GM23338 (cell line): Measurements from ENCODE around the gene DMD. TPM values are rescaled to one million over a fixed set of nuclear protein-coding genes. Genes with fewer than 3 reads are reported as not detected.

Experiments used
- ATAC-seq: fragments of 200-7000 bp; cut with Tn5 transposase; 3 replicates; pipeline ENCODE4 v1.9.1; 2020
- DNase-seq: peaks from one replicate; pipeline ENCODE4 v3.0.0-alpha.2; 2015; ENCODE audit warnings: low spot score
- H2AFZ ChIP-seq: fragments of 200-600 bp; sonication (generic); 2 replicates; pipeline ENCODE4 v1.8.0; 2016; ENCODE audit warnings: antibody characterized with exemption, mild to moderate bottlenecking, moderate library complexity
- H3F3A ChIP-seq: fragments of 200-600 bp; sonication (generic); replicated peaks from 2 replicates; pipeline ENCODE4 v1.8.0; 2017; ENCODE audit warnings: antibody characterized with exemption, mixed run types, low read depth
- H3K27ac ChIP-seq: fragments of 200-600 bp; sonication (generic); 2 replicates; pipeline ENCODE4 v1.6.1; 2016; ENCODE audit warnings: low read depth
- H3K27me3 ChIP-seq: fragments of 200-600 bp; sonication (generic); 2 replicates; pipeline ENCODE4 v1.8.0; 2016; ENCODE audit warnings: mild to moderate bottlenecking, mixed run types, moderate library complexity; ENCODE audit not compliant: insufficient read depth
- H3K36me3 ChIP-seq: fragments of 200-600 bp; sonication (generic); 2 replicates; pipeline ENCODE4 v1.8.0; 2016; ENCODE audit warnings: mild to moderate bottlenecking; ENCODE audit not compliant: insufficient read depth
- H3K4me1 ChIP-seq: fragments of 200-600 bp; sonication (generic); 2 replicates; pipeline ENCODE4 v1.8.0; 2016; ENCODE audit warnings: mild to moderate bottlenecking, moderate library complexity; ENCODE audit not compliant: insufficient read depth
- H3K4me2 ChIP-seq: fragments of 200-600 bp; sonication (generic); 2 replicates; pipeline ENCODE4 v1.7.1; 2017; ENCODE audit warnings: mixed run types
- H3K4me3 ChIP-seq: fragments of 200-600 bp; sonication (generic); 2 replicates; pipeline ENCODE4 v1.6.1; 2016; ENCODE audit warnings: mixed run types
- H3K79me2 ChIP-seq: fragments of 200-600 bp; sonication (generic); replicated peaks from 2 replicates; pipeline ENCODE4 v1.8.0; 2017; ENCODE audit warnings: mild to moderate bottlenecking; ENCODE audit not compliant: insufficient read depth
- H3K9me2 ChIP-seq: fragments of 200-600 bp; sonication (generic); 2 replicates; pipeline ENCODE4 v1.8.0; 2017; ENCODE audit not compliant: insufficient read depth
- H4K20me1 ChIP-seq: fragments of 200-600 bp; sonication (generic); replicated peaks from 2 replicates; pipeline ENCODE4 v1.8.0; 2017; ENCODE audit warnings: mild to moderate bottlenecking; ENCODE audit not compliant: insufficient read depth
- H3K27ac Mint-ChIP-seq: 2 replicates; pipeline ENCODE4 v1.8.0; 2020; ENCODE audit warnings: inconsistent platforms, mild to moderate bottlenecking, moderate library complexity, mixed read lengths
- H3K27me3 Mint-ChIP-seq: 3 replicates; pipeline ENCODE4 v1.8.0; 2022; ENCODE audit warnings: low read depth, mild to moderate bottlenecking, moderate library complexity, mixed read lengths, inconsistent platforms; ENCODE audit not compliant: insufficient read depth, poor library complexity
- H3K36me3 Mint-ChIP-seq: 3 replicates; pipeline ENCODE4 v1.8.0; 2021; ENCODE audit warnings: low read depth, mild to moderate bottlenecking, inconsistent platforms, moderate library complexity, mixed read lengths
- H3K4me1 Mint-ChIP-seq: 3 replicates; pipeline ENCODE4 v1.8.0; 2020; ENCODE audit warnings: mild to moderate bottlenecking, inconsistent platforms, mixed read lengths
- H3K4me3 Mint-ChIP-seq: 3 replicates; pipeline ENCODE4 v1.8.0; 2021; ENCODE audit warnings: moderate library complexity, mild to moderate bottlenecking, inconsistent platforms, mixed read lengths
- H3K9me3 Mint-ChIP-seq: 3 replicates; pipeline ENCODE4 v1.8.0; 2020; ENCODE audit warnings: moderate library complexity, mild to moderate bottlenecking, inconsistent platforms, mixed read lengths
- EZH2 ChIP-seq: fragments of 200-600 bp; sonication (generic); IDR thresholded peaks from one replicate; pipeline ENCODE4 v1.8.0; 2017; ENCODE audit warnings: antibody characterized with exemption, mild to moderate bottlenecking, low read depth; ENCODE audit not compliant: unreplicated experiment
- EZH2phosphoT487 ChIP-seq: fragments of 200-600 bp; sonication (generic); IDR thresholded peaks from one replicate; pipeline ENCODE4 v1.8.1; 2018; ENCODE audit warnings: antibody characterized with exemption; ENCODE audit not compliant: unreplicated experiment
- JUNB ChIP-seq: IDR thresholded peaks from one replicate; pipeline ENCODE4 v1.6.1; 2016; ENCODE audit warnings: antibody characterized with exemption; ENCODE audit not compliant: unreplicated experiment
- NANOG ChIP-seq: IDR thresholded peaks from 2 replicates; pipeline ENCODE4 v1.6.1; 2016; ENCODE audit warnings: antibody characterized with exemption, borderline replicate concordance
- STAT1 ChIP-seq: IDR thresholded peaks from one replicate; pipeline ENCODE4 v1.6.1; 2016; ENCODE audit warnings: antibody characterized with exemption; ENCODE audit not compliant: unreplicated experiment
- ZNF331 ChIP-seq: fragments of 250-450 bp; sonication (Bioruptor Pico); IDR thresholded peaks from 2 replicates; pipeline ENCODE4 v1.5.0; 2020; ENCODE audit warnings: low read depth, mild to moderate bottlenecking, moderate library complexity
- ZNF462 ChIP-seq: fragments of 250-450 bp; sonication (Bioruptor Pico); IDR thresholded peaks from 2 replicates; pipeline ENCODE4 v1.5.0; 2020; ENCODE audit warnings: mild to moderate bottlenecking, moderate library complexity
- polyA plus RNA-seq: library from polyadenylated mRNA; unstranded; fragments of >200 nt; fragmentation: Nextera tagmentation; extraction: Ambion mirVana; gene quantifications from 2 replicates; pipeline ENCODE4 v1.2.1, GENCODE V29; 2016
- total RNA-seq: library from RNA; depleted of rRNA; stranded (reverse); fragments of >200 nt; shearing (Covaris generic); gene quantifications from 2 replicates; pipeline ENCODE4 v1.2.3, GENCODE V29; 2014
- TF ChIP-seq, protein P1 (sequence below), 2 experiments: fragments of 200-600 bp in 1 of 2; sonication (generic) in 1 of 2; conservative IDR thresholded peaks; 2 replicates each; pipeline versions ENCODE4 v1.5.1 to v1.6.1; 2016 to 2017; ENCODE audit warnings: antibody characterized with exemption in 2 of 2, low read depth in 2 of 2, mild to moderate bottlenecking in 2 of 2, moderate library complexity in 1 of 2

Gene DMD
- total and polyA plus RNA-seq, 2 experiments from 2014 or later: 4.5 to 7.6 TPM

DNA sequence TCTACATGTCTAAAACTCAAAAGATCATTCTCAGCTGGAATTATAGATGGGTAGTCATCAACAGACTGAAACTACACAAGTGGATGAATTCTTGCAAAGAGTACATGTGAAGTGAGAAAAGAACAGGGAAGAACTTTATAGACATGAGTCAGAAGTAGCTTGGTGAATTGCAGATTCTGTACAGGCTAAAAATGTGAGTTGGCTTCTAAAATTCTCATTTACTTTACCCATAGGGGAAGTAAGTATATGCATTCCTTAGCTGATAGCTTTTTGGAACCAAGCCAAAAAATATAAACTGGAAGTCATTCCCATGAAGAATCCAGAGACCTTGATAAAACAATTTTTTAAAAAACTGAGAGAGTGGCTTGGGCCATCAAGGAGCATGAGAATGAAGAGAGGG lies 1555.3 kb downstream of the DMD start (continued):
- TF ChIP-seq ZNF462 (CRISPR knock-in tag) (no peak), NANOG (no peak), STAT1 (no peak)

DNA sequence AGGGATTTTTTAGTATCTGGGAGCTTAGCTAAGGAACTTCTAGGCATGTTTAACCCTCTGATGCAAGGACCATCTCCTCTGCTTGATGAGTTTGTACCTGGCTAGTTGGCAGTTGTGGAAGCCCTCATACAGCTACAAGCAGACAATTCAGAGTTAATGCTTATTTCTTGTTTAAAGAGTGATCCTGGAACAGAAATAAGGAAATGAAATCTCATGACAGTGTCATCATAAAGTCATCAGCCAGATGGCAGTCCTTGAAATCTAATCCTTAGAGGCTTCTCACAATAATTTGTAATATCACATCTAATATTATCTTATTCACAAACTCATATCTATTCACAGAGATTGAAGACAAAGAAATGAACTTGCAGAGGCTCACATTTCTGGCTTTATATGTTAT lies 1557.9 kb downstream of the DMD start:
- no peaks in the 10 kb centered on the region for H3K4me1 Mint-ChIP-seq
- Histone ChIP-seq H3K4me2 (no peak overlapping the region), H3K36me3 (no peaks in the 10 kb centered on the region), H3K27me3 (no peaks in the 10 kb centered on the region), H2AFZ (no peak overlapping the region), H3K79me2 (no peaks in the 10 kb centered on the region), H3F3A (no peaks in the 10 kb centered on the region), H3K4me1 (no peaks in the 10 kb centered on the region), H3K4me3 (no peak overlapping the region), H3K27ac (no peak overlapping the region), H4K20me1 (no peaks in the 10 kb centered on the region), H3K9me2 (no peaks in the 10 kb centered on the region)
- DNase-seq: no peak
- no peak overlapping the region for H3K4me3 Mint-ChIP-seq
- H3K36me3 Mint-ChIP-seq: no peaks in the 10 kb centered on the region
- no peaks in the 10 kb centered on the region for H3K27me3 Mint-ChIP-seq
- no peak overlapping the region for H3K27ac Mint-ChIP-seq
- ATAC-seq: no peak
- H3K9me3 Mint-ChIP-seq: no peaks in the 10 kb centered on the region
- no peak for TF ChIP-seq ZNF331 (CRISPR knock-in tag)
- no peak for TF ChIP-seq NANOG
- no peak for TF ChIP-seq JUNB
- TF ChIP-seq EZH2: no peak
- no peak for TF ChIP-seq ZNF462 (CRISPR knock-in tag)
- TF ChIP-seq EZH2phosphoT487: no peak
- TF ChIP-seq STAT1: no peak
- TF ChIP-seq, protein P1, sequence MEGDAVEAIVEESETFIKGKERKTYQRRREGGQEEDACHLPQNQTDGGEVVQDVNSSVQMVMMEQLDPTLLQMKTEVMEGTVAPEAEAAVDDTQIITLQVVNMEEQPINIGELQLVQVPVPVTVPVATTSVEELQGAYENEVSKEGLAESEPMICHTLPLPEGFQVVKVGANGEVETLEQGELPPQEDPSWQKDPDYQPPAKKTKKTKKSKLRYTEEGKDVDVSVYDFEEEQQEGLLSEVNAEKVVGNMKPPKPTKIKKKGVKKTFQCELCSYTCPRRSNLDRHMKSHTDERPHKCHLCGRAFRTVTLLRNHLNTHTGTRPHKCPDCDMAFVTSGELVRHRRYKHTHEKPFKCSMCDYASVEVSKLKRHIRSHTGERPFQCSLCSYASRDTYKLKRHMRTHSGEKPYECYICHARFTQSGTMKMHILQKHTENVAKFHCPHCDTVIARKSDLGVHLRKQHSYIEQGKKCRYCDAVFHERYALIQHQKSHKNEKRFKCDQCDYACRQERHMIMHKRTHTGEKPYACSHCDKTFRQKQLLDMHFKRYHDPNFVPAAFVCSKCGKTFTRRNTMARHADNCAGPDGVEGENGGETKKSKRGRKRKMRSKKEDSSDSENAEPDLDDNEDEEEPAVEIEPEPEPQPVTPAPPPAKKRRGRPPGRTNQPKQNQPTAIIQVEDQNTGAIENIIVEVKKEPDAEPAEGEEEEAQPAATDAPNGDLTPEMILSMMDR (conservative IDR thresholded peaks at IDR 0.05; ENCODE audit: low read depth in 2 of 2): no peak
